Endometrium (tissue), 2 donors: ENCODE data around the gene PARP1.
"Not testable (repeated sequence)": the region's sequence is repeated elsewhere in the genome, so short reads cannot be mapped to it uniquely, and the experiment has no call there.

ENCODE experiments used
- FAIRE-seq: peaks from 2 replicates; lab custom pipeline; 2012; peaks lifted over from hg19 to GRCh38; lab: Jason Lieb, UNC
- donor health status: control.
- donor health status: control.

Gene PARP1

DNA sequence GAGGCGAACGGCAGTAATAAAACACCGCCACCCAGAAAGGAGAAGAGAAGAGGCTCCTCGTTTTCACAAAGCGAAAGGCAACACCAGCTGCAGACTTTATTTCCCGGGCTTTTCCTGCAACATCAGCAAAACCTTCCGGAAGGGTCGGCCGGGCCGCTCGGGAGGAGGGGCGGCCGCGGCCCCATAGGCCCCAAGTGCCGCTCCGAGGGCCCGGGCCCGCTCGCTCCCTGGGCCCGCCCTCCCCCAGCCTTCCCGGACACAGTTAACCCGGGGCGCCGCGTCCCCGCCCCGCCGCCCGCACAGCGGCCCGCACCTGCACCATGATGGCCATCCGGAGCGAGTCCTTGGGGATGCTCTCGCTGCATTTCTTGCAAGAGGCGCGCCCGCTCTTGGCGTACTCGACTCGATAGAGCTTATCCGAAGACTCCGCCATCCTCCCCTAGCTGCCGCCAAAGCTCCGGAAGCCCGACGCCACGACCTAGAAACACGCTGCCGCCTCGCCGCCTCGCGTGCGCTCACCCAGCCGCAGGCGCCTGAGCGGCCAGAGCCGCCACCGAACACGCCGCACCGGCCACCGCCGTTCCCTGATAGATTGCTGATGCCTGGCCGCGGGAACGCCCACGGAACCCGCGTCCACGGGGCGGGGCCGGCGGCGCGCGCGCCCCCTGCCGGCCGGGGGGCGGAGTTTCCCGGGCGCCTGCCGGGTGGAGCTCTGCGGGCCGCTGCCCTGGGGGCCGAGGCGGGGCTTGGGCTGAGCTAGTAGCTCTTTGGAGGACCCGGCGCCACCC, at the start of gene PARP1:
Gene PARP1, minus strand, starts transcription at position 597 of the 788 bp plus-strand sequence. Its CDS starts 164 bp downstream, at position 433.
- FAIRE-seq = no peak

DNA sequence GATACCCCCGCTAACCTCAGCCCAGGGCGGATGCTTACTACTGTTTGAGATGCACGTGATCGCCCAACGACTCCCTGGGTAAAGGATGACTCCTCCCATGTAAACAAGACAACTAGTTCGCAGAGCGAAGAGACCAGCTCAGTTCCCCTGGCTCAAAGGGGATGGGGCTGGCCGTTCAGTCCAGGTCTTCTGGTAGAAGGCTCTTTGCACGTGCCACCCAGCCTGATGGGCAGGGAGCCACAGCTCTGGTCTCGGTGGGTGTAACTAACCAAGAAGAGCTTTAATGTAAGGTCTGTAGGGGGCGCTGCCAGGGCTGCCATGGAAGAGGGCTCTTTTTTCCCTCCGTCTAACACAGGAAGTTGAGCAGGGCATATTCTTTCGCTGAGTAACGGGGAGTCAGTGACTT, 49.4 kb upstream of the PARP1 start:
- FAIRE-seq = no peak

DNA sequence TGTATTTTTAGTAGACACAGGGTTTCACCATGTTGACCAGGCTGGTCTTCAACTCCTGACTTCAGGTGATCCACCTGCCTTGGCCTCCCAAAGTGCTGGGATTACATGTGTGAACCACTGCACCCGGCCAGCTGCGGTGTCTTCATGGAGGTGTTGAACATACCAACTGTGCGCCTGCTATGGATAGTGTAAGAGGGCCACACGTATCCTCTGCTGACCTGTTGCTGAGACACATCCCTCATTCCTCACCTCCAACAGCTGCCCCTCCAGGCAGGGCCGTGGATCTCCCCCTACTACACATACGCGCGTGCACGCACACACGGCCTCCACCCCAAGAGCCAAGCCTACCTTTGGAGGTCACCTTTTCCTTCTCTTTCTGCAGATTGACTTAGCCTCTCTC, 48.0 kb upstream of the PARP1 start:
- no peak for FAIRE-seq

DNA sequence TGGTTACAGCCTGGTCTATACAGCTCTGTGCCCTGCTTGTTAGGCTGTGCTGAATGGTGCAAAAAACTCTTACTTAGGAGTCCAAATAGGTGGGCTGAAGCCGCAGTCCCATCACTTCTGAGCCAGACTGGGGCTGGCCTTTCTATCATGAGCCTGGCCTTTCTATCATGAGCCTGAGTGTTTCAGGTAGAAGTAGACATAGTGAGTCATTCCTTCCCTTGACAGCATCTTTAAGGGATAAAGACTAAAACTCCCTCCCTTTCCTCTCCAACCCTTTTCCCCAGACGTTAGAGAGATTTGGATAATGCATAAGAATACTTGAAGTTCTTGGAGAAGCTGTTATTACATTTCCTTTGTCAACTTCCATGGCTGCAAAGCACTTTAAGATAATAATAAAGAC, 46.5 kb upstream of the PARP1 start:
- no peak for FAIRE-seq

DNA sequence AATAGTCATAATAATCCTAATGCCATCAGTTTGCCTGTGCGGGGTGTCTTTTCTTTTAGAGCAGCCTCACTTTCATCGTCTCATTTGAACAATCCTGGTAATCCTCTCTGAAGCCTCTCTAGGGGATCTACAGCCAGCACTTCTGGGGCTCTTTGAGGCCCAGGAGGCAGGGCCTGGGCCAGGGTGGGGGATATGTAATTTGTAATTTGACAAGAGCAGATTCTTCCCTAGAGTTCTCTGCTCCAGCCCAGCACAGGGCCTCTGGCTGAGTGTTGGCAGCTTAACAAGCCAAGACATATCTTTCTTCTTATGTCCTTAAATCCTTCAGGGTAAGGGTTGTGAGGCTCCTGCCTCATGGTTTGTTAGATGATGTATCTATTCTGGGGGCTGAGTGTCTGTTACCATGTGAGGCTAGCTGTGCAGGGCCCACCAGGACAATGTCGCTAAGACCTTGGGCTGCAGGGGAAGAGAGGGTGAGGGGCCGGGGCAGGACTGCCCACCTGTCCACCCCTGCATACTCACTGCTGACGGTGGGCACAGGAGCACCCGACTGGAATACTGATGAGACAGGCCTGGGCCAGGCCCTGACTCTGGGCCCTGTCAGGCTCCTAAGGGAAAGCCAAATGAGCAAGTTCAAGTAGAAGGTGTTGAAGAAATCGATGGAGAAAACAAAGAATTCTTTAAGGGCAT, 45.3 kb upstream of the PARP1 start:
- FAIRE-seq = no peak

DNA sequence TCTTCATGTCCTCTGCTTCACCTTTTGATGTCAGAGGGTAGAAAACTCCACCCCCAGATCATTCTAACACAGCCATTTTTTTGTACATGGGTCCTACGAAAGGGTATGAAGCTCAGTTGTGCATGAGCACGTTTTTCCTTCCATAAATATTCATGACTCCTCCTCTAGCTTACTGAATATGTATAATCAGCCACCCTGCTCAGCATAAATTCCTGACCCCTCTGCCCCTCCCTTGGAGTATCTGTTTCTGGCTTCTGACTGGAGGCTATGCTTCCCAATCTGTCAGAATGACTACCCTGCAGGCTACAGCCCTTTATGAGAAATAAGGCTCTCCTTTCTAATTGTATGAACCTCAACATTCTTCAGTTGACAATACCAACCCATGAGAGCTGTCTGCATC, 42.8 kb upstream of the PARP1 start:
- no peak for FAIRE-seq

DNA sequence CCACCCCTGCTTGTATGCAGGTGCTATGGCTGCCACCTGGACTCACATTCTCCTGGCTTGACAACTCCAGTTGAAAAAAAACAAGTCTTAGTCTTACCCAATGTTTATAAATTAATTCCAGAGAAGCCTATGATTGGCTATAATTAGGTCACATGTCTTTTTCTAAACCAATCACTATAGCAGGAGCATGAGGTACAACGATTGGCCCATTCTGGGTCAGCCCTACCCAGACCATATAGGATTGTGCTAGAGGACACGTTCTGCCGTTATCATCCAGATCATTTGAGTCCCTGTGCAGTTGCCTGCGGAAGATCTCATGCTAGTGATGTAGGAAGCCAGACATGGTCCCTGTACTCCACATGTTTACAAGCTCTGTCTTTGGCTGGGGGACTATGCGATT, 41.9 kb upstream of the PARP1 start:
- FAIRE-seq = no peak

DNA sequence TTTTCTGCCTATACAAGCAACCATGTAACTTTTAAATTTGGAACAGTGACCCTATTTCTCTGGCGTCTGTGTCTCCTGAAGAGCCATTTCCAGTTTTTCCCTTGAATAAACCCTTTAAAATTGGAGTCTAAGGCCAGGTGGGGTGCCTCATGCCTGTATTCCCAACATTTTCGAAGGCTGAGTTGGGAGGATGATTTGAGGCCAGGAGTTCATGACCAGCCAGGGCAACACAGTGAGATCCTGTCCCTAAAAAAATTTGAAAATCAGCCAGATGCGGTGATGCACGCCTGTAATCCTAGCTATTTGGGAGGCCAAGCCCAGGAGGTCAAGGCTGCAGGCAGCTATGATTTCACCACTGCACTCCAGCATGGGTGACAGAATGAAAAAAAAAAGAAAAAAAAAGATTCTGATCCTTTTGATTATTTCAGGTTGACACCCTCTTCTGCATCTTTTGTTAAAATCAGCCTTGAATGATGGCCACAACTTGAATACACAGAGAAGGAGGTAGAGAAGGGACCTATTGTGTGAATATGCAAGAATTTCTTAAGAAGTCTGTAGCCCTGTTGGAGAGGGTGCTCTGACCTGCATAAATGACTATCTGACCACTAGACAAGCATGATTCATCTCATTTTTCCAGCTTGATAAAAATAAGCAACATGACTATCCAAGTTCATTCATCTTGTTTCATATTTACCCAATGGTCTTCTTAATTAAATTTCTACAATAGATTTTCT, 40.2 kb upstream of the PARP1 start:
- no peak for FAIRE-seq

DNA sequence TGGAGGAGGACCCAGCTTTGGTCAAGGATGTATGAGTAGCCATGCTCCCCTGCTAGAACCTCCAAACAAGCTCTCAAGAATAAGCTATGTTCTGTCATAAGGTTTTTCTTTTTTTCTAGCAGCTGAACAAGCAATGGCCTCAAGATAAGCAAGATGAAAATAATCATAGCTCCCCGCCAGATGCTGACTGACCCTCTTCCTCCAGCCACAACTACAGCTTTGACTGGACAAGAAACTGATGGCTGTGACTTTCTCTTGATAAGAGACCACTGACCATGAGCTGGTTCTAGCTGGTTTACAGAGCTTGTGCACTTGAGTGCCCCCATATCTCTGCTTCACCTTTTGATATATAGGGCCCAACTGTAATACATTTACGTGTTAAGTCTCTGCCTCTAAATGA, 38.2 kb upstream of the PARP1 start:
- FAIRE-seq = no peak

DNA sequence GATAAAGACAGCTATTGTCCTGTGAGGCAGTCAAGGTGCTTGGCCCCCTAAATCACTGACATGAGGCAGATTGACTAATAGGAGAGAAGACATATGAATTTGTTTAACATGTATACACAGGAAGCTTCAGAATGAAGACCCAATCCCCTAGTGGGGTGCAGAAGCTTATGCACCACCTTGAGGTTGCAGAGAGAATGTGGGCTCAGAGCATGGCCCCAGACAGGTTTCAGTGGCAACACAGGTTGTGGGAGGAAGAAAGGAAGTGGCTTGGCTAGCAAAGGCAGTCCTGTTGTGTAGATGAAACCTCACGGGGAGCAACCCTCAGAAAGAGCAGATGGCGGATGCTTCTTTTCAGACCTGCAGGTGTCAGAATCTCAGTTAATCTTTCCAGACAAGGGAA, 37.0 kb upstream of the PARP1 start:
- no peak for FAIRE-seq

DNA sequence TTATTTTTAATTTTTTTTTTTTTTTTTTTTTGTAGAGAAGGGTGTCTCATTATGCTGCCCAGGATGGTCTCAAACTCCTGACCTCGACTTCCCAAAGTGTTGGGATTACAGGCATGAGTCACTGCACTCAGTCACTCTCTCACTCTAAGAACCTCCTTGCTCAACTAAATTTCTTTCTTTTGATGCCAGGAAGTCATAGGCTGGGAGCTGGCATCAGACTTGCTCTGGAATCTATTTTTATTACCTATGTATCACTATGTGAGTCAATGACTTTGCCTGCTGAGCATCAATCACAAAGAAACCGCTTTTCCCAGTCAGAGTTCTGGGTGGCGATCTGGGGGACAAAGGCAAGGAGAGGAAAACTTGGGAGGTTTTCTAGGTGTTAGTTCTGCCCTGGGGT, 35.5 kb upstream of the PARP1 start:
- FAIRE-seq = no peak

DNA sequence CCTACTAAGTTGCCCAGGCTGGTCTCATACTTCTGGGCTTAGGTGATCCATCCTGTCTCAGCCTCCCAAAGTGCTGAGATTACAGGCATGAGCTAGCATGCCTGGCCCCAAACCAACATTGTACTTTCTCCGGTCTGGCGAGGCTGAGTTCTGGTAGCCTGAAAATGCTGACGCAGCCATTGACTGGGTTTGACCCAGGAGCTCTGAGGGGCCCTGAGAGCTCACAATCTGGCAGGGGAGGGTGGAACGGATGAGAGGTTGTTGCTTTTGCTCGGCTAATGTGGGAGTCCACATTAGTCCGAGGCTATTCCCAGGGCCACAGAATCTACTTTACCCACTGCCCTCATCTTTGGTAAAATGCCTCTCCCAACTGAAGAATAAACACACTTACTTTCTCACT, 35.1 kb upstream of the PARP1 start:
- FAIRE-seq = no peak

DNA sequence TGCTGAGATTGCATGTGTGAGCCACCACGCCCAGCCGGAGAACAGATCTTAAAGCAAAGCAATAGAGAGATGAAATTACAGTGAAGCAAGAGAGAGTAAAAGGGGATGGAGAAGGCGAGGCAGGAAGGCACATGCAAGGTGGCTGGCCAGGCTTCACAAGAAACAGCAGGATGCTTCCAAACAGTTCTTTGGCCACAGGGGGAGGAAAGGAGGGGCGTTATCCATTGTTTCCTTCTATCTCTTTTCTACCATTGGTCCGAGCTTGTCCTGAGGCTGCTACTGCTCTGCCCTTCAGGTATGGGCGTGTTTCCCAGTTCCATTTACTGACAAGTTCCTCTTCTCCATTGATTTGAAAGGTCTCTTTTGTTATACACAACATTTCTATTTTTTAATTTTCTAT, 33.7 kb upstream of the PARP1 start:
- no peak for FAIRE-seq

DNA sequence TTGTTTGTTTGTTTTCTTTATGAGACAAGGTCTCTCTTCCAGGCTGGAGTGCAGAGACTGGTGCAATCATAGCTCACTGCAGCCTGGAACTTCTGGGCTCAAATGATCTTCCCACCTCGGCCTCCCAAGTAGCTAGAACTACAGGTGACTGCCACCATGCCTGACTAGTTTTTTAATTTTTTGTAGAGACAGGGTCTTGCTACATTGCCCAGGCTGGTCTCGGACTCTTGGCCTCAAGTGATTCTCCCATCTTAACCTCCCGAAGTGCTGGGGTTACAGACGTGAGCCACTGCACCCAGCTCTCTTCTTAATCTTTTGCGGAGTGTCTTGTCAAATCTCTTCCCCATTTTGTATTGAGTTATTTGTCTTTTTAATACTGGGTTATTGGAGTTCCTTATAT, 32.6 kb upstream of the PARP1 start:
- no peak for FAIRE-seq

DNA sequence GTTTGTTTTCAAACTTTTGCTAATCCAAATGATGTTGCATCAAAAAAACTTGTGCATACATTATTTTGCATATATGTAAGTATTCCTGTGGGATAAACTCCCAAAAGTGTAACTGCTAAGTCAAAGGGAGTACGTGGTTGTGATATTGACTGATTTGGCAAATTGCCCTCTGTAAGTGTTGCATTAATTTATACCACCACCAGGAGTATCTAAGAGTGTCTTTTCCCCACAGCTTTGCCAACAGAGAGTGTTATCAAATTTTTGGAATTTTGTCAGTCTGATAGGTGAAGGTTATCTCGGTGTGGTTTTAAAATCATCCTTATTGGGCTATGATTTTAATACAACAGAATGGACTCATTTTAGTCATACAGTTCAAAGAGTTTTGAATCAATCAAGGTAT, 30.1 kb upstream of the PARP1 start:
- FAIRE-seq = no peak

DNA sequence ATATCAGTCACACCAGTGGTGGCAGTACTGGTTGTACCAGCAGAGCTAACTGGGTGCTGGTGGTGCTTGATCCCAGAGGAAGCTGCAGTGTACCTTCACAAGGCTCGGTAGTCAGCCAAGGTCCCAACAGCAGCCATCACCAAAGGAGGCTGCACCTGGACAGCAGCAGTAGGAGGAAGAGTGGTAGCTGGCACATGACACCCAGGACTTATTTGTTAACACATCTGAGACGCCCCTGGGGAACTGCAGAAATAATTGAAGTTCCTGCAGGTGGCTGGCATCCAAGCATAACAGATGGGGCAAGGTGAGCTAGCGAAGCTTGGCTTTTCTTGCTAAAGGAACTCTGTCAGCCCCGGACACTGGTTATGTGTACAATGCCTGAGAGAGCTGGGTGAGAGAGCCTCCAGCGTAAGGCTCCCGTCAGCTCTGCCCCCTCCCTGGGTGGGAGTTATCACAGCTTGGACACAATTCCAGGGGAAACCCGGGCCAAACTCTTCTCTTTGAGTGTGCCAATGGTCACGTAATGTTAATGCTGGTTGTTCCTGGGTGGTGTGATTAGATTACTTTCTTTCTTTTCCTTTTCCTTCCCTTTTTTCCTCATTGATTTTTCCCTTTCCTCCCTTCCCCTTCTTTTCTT, 29.1 kb upstream of the PARP1 start:
- FAIRE-seq = no peak

DNA sequence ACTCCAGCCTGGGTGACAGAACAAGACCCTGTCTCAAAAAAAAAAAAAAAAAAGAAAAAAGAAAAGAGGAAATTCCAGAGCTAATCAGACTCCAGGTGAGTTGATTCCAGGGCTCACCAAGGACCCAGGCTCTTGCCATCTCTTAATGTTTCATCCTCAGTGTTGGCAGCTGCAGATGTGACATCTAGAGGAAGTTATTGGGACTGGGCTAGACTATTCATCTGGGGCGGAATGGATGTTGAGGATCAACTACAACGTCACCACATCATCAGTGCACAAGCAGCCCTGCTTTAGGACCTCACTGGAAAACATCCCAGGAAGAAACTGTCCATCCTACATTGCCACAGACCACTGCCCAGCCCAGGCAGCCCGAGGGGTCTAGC, 28.6 kb upstream of the PARP1 start:
- no peak for FAIRE-seq

DNA sequence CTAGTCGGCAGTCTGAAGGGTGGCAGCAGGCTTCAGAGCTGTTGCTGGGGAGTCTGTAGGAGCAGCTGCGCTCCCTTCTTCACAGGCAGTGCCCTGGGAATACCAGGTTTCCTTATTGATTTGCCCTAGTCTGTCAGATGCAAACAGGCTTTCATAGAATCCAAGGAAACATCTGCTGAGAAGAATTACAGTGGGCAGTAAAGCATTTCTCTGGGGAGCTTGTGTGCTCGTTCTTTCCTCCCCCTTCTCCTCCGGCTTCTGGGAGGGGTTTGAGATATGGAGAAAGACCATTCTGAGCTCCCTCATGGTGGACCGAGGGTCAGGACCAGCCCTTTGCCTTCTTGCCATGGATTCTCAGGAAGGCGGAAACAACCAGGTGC, 25.4 kb upstream of the PARP1 start:
- FAIRE-seq = no peak

DNA sequence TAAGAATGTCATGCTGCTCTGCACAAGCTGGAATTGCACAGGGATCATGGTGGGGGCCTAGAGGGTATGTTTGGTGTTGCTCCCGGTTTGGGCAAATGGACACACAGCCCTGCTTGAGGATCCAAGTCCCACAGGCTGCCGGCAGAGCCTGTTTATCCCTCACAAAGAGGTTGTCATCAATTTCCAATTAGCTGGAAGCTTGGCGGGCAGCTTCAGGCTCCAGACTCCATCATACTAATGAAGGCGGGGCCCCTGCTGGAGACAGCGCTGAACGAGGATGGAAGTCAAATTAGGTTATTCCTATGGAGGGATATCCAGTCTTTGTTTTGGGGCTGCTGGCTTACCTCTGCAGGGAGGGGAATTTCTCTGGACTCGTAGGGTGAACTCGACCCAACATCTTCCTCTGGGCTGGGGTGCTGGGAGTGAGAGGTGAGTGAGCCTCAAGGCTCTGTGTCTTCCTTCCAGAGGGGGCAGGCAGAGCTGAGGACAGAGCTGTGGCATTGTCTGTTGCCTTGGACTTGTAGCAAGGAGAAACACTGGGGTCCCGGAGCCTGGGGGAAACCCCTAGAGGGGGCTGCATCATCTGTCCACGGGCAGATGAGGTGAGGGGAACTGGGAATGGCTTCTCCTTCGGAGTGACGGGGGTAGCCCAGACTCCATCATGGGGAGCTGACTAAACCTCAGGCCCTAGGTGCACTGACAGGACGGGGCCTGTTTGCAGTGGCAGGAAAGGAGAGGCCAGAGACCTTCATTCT, 24.9 kb upstream of the PARP1 start:
- FAIRE-seq = no peak

DNA sequence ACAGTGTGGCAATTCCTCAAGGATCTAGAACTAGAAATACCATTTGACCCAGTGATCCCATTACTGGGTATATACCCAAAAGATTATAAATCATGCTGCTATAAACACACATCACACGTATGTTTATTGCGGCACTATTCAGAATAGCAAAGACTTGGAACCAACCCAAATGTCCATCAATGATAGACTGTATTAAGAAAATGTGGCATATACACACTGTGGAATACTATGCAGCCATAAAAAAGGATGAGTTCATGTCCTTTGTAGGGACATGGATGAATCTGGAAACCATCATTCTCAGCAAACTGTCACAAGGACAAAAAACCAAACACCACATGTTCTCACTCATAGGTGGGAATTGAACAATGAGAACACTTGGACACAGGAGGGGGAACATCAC, 24.0 kb upstream of the PARP1 start:
- not testable (repeated sequence) for FAIRE-seq

DNA sequence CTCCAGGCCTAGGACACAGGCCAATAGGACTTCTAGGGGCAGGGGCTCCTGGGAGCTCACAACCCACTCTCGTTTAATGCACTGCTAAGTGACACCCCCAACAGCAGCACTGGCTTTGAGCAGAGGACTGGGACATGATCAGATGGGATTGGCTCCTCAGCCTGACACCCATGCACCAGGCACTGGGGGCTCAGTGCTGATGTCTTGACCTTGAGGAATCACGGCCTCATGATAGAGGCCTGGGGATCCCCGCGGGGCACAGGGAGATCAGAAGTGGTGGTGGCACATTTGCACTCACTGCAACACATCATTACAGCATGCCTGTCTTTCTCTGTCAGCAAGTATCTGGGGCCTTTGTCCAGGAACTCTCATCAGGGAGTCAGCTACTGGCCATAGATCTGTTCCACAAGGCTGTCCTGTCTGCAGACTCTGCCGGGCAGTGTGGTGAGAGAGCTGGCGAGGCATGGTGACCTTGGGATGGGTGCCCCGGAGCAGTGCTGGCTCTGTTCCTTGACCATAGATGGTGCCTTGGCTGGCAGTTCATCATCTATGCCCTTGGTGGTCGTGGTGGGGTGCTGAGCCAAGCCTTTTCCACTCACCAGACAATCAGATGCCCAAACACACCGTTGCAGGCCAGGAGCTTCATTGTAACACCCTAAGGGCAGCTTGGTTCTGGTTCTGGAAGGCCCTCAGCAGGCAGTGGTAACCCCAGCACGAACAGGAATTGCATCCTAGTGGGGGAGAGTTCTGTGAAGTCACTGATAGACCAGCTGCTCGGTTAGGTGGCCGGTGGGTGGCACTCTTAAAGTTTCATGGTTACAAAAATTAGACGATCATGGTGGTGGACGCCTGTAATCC, 22.2 kb upstream of the PARP1 start:
- no peak for FAIRE-seq
